ENCODE data around the gene GLI2. TPM values are rescaled to one million over a fixed set of nuclear protein-coding genes. Genes with fewer than 3 reads are reported as not detected.
A peak's percentile ranks its signal among the peaks of the same experiment; 100 is the strongest.

Gene GLI2
- total RNA-seq, 1 donor from 2014 or later = 0.86 TPM

- no peak for DNase-seq (ENCODE audit: low read depth)
Measured at GRCh38 chr2:120712180-120712681, 23.4 kb upstream of the GLI2 start.

GRCh38 chr2:120715353-120715752, 20.3 kb upstream of the GLI2 start:
- DNase-seq (ENCODE audit: low read depth) = no peak

GRCh38 chr2:120715941-120716340, 19.7 kb upstream of the GLI2 start:
- DNase-seq (ENCODE audit: low read depth) = no peak

GRCh38 chr2:120716641-120717585, 18.8 kb upstream of the GLI2 start:
- no peak for DNase-seq (ENCODE audit: low read depth)

GRCh38 chr2:120719491-120719890, 16.2 kb upstream of the GLI2 start:
- DNase-seq (ENCODE audit: low read depth) = no peak

GRCh38 chr2:120720231-120720630, 15.4 kb upstream of the GLI2 start:
- no peak for DNase-seq (ENCODE audit: low read depth)

- no peak for DNase-seq (ENCODE audit: low read depth)
Measured at GRCh38 chr2:120720746-120721375, 14.8 kb upstream of the GLI2 start.

- no peak for DNase-seq (ENCODE audit: low read depth)
Measured at GRCh38 chr2:120722246-120722567, 13.5 kb upstream of the GLI2 start.

- DNase-seq (ENCODE audit: low read depth) = peak; percentile 62
Measured at GRCh38 chr2:120722568-120723421, 12.9 kb upstream of the GLI2 start.

- no peak for DNase-seq (ENCODE audit: low read depth)
Measured at GRCh38 chr2:120726245-120726644, 9.4 kb upstream of the GLI2 start.

- peak; percentile 68 for DNase-seq (ENCODE audit: low read depth)
Measured at GRCh38 chr2:120729406-120730399, 6.0 kb upstream of the GLI2 start.

GRCh38 chr2:120731175-120731574, 4.5 kb upstream of the GLI2 start:
- no peak for DNase-seq (ENCODE audit: low read depth)

- no peak for DNase-seq (ENCODE audit: low read depth)
Measured at GRCh38 chr2:120732506-120733237, 3.0 kb upstream of the GLI2 start.

GRCh38 chr2:120733238-120733932, 2.3 kb upstream of the GLI2 start:
- no peak for DNase-seq (ENCODE audit: low read depth)

- no peak for DNase-seq (ENCODE audit: low read depth)
Measured at GRCh38 chr2:120734930-120735651, 577 bp upstream of the GLI2 start.

- peak; percentile 7 for DNase-seq (ENCODE audit: low read depth)
Measured at GRCh38 chr2:120736202-120736623, 545 bp downstream of the GLI2 start.

GRCh38 chr2:120736624-120737339, 1.1 kb downstream of the GLI2 start:
- peak; percentile 36 for DNase-seq (ENCODE audit: low read depth)
